ENCODE results near the gene SH3RF3. TPM values are rescaled to one million over a fixed set of nuclear protein-coding genes. Genes with fewer than 3 reads are reported as not detected.

The SH3RF3 gene
- total RNA-seq, 2 donors from 2014 or later: 1.5 to 1.8 TPM

GRCh38 chr2:109178968-109179367, 50.0 kb downstream of the SH3RF3 start:
- DNase-seq: no peak
- H3K36me3 ChIP-seq (ENCODE audit: control insufficient read depth, insufficient read depth, low read length): no peaks in the 10 kb centered on the region
- H3K27ac ChIP-seq (ENCODE audit: low read depth, low read length): no peak overlapping the region
- H3K4me3 ChIP-seq (ENCODE audit: low read length): no peak overlapping the region
- Mint-ChIP-seq H3K4me3 (no peak overlapping the region), H3K27ac (no peak overlapping the region), H3K36me3 (ENCODE audit: low read depth) (no peaks in the 10 kb centered on the region), H3K27me3 (ENCODE audit: insufficient read depth) (peaks cover 1% of the 10 kb centered on the region), H3K9me3 (peaks cover 28% of the 10 kb centered on the region), H3K4me1 (peaks cover 13% of the 10 kb centered on the region)
- 89 to 94% methylated on average over 3 of the region's 3 CpGs for WGBS, 2 experiments (ENCODE audit: insufficient coverage in 1 of 2, insufficient read length in 1 of 2)
- TF ChIP-seq CTCF (conservative IDR thresholded peaks at IDR 0.05): no peak
- peaks cover 35% of the 10 kb centered on the region for H3K9me3 ChIP-seq (ENCODE audit: control insufficient read depth, low read length)
- peaks cover 6% of the 10 kb centered on the region for H3K4me1 ChIP-seq (ENCODE audit: control insufficient read depth, insufficient read depth, low read length)
- no peaks in the 10 kb centered on the region for H3K27me3 ChIP-seq (ENCODE audit: control insufficient read depth, insufficient read depth, low read length, poor library complexity, severe bottlenecking)
- no peak overlapping the region for H3K9ac ChIP-seq (ENCODE audit: extremely low read depth, low read length, poor library complexity, severe bottlenecking)

GRCh38 chr2:109180786-109181185, 51.8 kb downstream of the SH3RF3 start:
- Histone ChIP-seq H3K36me3 (ENCODE audit: control insufficient read depth, insufficient read depth, low read length) (no peaks in the 10 kb centered on the region), H3K27me3 (ENCODE audit: control insufficient read depth, insufficient read depth, low read length, poor library complexity, severe bottlenecking) (no peaks in the 10 kb centered on the region), H3K9ac (ENCODE audit: extremely low read depth, low read length, poor library complexity, severe bottlenecking) (no peak overlapping the region), H3K4me3 (ENCODE audit: low read length) (no peak overlapping the region), H3K4me1 (ENCODE audit: control insufficient read depth, insufficient read depth, low read length) (peaks cover 6% of the 10 kb centered on the region), H3K9me3 (ENCODE audit: control insufficient read depth, low read length) (peaks cover 25% of the 10 kb centered on the region), H3K27ac (ENCODE audit: low read depth, low read length) (no peak overlapping the region)
- no peak overlapping the region for H3K4me3 Mint-ChIP-seq
- peaks cover 19% of the 10 kb centered on the region for H3K9me3 Mint-ChIP-seq
- H3K4me1 Mint-ChIP-seq: peaks cover 13% of the 10 kb centered on the region
- DNase-seq: no peak
- H3K36me3 Mint-ChIP-seq (ENCODE audit: low read depth): no peaks in the 10 kb centered on the region
- H3K27me3 Mint-ChIP-seq (ENCODE audit: insufficient read depth): peaks cover 1% of the 10 kb centered on the region
- TF ChIP-seq CTCF (conservative IDR thresholded peaks at IDR 0.05): no peak
- WGBS, 2 experiments (ENCODE audit: insufficient coverage in 1 of 2, insufficient read length in 1 of 2): 83 to 96% methylated on average over 1 to 3 of the region's 3 CpGs
- no peak overlapping the region for H3K27ac Mint-ChIP-seq

- no peak overlapping the region for H3K9ac ChIP-seq (ENCODE audit: extremely low read depth, low read length, poor library complexity, severe bottlenecking)
- H3K27me3 ChIP-seq (ENCODE audit: control insufficient read depth, insufficient read depth, low read length, poor library complexity, severe bottlenecking): no peaks in the 10 kb centered on the region
- no peak for DNase-seq
- peaks cover 25% of the 10 kb centered on the region for H3K9me3 ChIP-seq (ENCODE audit: control insufficient read depth, low read length)
- Mint-ChIP-seq H3K4me3 (no peak overlapping the region), H3K27me3 (ENCODE audit: insufficient read depth) (peaks cover 1% of the 10 kb centered on the region), H3K9me3 (peaks cover 18% of the 10 kb centered on the region), H3K27ac (no peak overlapping the region), H3K36me3 (ENCODE audit: low read depth) (no peaks in the 10 kb centered on the region), H3K4me1 (peaks cover 3% of the 10 kb centered on the region)
- 98 to 100% methylated on average over 2 of the region's 2 CpGs for WGBS, 2 experiments (ENCODE audit: insufficient coverage in 1 of 2, insufficient read length in 1 of 2)
- H3K27ac ChIP-seq (ENCODE audit: low read depth, low read length): no peak overlapping the region
- TF ChIP-seq CTCF (conservative IDR thresholded peaks at IDR 0.05): no peak
- H3K4me1 ChIP-seq (ENCODE audit: control insufficient read depth, insufficient read depth, low read length): peaks cover under 1% of the 10 kb centered on the region
- H3K4me3 ChIP-seq (ENCODE audit: low read length): no peak overlapping the region
- H3K36me3 ChIP-seq (ENCODE audit: control insufficient read depth, insufficient read depth, low read length): no peaks in the 10 kb centered on the region
Measured at GRCh38 chr2:109182426-109182825, 53.4 kb downstream of the SH3RF3 start.
